22Rv1 (cell line): ENCODE data around the gene FMN1.

Experiments used
- CTCF ChIP-seq: fragments of 450-650 bp; IDR thresholded peaks from 2 replicates; pipeline ENCODE4 v1.5.1; 2017; ENCODE audit warnings: mild to moderate bottlenecking
- ZFX ChIP-seq: fragments of 450-650 bp; IDR thresholded peaks from 2 replicates; pipeline ENCODE4 v1.6.1; 2017; ENCODE audit warnings: antibody characterized with exemption, borderline replicate concordance

- no peak for TF ChIP-seq CTCF
- TF ChIP-seq ZFX: no peak
Measured at GRCh38 chr15:33032053-33032452, 162.5 kb downstream of the FMN1 start.
